Activated T-cell treated with anti-CD3 and anti-CD28 coated beads, Interleukin-2, amount 50 U/mL, for 1 hour (primary cell): ENCODE results near the gene MRC1.

Experiments
- DNase-seq: peaks from one replicate; pipeline ENCODE4 v3.0.0-alpha.2; 2020

The MRC1 gene

GRCh38 chr10:17808971-17809841 lies at the start of gene MRC1:
Gene MRC1 (plus strand): TSS chr10:17809348. CDS start chr10:17809466, 118 bp downstream.
- no peak for DNase-seq

- no peak for DNase-seq
These were observed 45.0 kb upstream of the MRC1 start for GRCh38 chr10:17764142-17764541.

GRCh38 chr10:17765602-17766001 lies 43.5 kb upstream of the MRC1 start:
- no peak for DNase-seq

DNA sequence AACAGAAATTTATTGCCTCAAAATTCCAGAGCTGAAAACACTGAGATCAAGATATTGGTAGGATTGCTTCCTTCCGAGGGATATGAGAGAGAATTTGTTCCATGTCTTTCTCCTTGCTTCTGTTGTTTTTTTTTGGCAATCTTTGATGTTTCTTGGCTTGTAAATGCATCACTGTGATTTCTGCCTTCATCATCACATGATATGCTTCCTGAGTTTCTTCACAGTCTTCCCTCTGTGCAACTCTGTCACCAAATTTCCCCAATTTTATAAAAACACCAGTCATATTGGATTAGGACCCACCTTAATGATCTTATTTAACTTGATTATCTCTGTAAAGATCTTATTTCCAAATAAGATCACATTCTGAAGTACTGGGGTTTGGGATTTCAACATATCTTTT lies 42.4 kb upstream of the MRC1 start:
- no peak for DNase-seq

GRCh38 chr10:17768496-17768895 lies 40.7 kb upstream of the MRC1 start:
- DNase-seq = no peak

- DNase-seq = no peak
These were observed 40.2 kb upstream of the MRC1 start for GRCh38 chr10:17768957-17769356.

GRCh38 chr10:17771017-17771416 lies 38.1 kb upstream of the MRC1 start:
- DNase-seq = no peak

DNA sequence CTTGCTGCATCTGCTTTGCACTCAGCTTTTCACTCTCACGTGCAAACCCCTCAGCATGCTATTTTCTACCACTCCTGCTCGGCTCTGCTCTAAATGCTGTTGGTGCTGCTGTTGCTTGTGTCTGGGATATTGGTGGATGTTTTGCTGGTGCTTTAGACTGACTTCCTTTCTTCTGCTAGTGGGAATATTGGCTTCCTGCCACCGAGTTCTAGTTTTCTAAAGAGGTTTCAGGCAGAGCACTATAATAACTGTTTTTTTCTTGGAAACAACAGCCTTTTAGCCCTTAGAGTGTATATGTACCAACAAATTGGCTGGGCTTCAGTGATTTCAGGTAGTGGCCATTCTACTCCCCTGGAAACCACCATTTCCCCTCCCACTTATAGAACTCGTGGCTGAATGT lies 29.4 kb upstream of the MRC1 start:
- no peak for DNase-seq

DNA sequence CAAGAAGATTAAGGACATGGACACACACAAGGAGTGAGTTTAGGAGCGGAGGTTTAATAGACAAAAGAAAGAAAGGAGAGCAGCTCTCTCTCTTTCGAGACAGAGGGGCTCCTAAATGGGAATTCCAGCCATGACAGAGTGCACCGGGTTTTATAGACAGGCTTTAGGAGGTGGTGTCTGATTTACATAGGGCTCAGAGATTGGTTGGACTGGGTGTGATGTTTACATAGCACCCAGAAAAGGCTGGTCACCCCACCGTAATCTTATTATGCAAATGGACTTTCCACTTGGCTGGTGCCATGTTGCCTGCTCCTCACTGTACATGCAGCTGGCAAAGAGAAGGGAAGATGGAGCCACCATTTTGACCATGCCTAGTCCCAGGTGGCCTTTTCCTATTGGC lies 28.4 kb upstream of the MRC1 start:
- no peak for DNase-seq

- no peak for DNase-seq
These were observed 27.3 kb upstream of the MRC1 start for GRCh38 chr10:17781856-17782255.

DNA sequence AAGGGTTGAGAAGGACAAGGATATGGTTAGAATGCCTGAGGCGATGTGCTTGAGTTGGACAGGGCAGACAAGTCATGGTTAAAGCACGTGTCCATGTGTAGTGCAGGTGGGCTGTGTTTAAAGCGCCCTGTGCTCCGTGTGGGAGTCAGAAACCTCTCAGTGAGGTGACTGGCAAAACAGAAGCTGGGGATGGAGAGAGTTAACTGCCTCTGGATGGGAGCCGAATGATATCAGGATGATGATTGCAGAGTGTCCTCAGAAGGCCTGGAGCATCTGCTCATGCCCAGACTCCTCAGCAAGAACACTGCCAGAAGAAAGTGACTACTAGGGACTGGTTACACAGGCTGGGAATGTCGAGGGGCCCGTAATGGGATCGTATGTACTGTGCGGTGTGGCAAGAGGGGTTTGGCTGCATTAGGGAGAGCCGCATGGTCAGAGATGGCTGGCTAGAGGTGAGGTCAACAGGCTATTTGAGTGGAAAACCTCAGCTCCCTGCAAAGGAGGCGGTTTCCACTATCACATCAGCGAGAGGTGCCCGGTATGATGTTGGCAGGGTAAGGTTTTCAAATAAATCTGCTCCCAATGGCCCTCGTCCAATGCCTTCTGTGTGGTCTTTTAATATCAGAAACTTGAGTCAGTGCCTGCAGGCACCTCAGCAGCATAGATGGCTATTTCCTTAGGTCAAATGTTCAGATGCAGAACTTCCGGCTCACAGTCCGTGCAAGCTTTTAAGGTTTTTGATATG lies 26.1 kb upstream of the MRC1 start:
- no peak for DNase-seq

- DNase-seq = no peak
These were observed 25.4 kb upstream of the MRC1 start for GRCh38 chr10:17783751-17784150.

GRCh38 chr10:17784688-17785087 lies 24.5 kb upstream of the MRC1 start:
- DNase-seq = no peak

DNA sequence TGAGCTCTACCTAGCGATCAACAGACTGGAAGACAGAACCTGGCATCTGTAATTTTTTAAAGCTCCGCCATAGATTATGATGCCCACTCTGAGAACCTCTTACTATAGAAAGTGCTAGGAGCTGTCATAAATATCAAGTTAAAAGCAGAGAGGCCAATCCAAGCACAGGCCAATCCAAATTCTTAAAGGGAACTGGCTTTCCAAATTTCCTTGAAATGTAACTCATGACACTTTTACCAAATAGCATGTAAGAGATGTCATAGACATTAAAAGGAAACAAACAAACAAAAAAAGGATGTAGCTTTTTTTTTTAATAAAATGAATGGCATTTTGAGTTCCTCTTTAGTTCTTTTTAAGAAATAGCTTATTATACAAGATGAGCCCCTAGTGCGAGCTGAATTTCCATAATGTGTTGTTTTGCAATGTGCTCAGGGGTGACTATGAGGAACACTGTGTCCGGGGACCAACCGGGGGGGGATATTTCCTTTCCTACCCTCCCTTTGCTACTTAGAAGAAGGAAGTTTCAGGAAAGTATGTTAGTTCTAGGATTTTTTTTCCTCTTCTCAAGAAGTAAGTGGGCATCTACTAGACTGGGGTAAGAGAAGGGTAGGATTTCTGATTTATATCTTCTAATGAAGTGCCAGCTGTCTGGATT lies 23.7 kb upstream of the MRC1 start:
- DNase-seq = no peak

DNA sequence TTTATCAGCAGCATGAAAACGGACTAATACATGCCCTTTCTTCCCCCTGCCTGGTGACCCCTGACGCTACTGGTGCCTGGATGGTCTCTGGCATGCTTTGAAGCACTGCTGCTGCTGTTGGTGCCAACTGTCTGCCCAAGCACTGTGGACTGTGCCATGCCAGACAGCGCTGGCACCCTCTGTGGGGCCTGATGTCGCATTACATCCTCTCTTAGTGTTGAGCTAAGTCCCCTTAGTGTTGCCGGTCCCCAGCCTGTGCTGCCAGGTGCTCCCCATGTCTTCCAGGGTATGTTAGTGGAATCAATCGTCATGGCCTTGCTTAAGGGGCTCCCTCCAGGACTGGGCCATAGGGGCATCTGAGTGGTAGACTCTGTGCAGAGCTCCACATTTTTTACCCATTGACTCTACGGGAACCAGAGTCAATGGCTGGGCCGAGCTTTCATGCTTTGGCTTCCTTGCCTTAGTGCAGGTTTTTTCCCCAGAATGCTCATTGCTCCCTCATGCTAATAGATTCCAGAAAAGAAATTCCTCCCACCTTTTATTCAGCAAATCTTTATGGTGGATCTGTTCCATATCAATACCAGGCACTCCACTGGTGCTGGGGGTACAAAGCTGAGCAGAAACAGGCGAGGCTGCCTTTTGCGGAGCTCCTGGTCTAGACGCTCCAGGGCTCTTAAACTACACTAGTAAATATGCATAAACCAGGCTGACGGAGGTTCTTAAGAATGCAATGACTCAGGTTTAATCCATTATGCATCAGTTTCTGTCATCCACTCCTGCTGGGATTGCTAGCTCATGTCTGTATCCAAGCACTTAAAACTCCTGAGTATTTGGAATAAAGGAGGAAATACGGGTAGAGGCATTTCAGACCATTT lies 21.8 kb upstream of the MRC1 start:
- no peak for DNase-seq

- DNase-seq = no peak
These were observed 20.5 kb upstream of the MRC1 start for GRCh38 chr10:17788646-17789045.

DNA sequence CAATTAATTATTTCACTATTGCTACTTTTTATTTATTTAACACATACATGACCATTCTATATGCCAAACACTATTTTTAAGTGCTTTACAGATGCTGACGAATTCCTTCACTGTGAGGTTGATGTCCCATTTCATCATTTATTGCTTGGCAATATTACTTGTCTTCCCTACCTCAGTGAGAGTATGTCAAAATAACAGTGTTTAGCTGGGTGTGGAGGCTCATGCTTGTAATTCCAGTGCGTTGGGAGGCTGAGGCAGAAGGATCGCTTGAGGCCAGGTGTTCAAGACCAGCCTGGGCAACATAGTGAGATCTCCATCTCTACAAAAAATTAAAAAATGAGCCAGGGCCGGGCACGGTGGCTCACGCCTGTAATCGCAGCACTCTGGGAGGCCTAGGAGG lies 19.8 kb upstream of the MRC1 start:
- DNase-seq = no peak

DNA sequence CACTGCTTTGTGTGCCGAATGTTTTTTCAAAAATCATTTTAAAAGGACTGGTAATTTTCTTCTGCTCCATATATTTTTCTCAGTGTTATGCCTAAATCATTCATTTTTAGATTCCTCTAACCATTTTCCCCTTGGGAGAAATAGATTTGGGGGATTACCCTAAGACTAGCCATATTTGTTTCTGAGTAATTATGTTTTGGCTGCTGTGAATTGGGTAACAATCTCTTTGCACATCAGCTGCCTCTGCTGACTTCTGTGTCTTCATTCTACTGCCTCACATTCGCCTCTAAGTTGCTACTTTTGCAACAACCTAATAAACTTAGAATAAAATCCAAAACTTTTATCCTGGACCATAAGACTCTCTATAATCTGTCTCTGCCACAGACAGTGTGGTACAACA lies 18.5 kb upstream of the MRC1 start:
- no peak for DNase-seq

DNA sequence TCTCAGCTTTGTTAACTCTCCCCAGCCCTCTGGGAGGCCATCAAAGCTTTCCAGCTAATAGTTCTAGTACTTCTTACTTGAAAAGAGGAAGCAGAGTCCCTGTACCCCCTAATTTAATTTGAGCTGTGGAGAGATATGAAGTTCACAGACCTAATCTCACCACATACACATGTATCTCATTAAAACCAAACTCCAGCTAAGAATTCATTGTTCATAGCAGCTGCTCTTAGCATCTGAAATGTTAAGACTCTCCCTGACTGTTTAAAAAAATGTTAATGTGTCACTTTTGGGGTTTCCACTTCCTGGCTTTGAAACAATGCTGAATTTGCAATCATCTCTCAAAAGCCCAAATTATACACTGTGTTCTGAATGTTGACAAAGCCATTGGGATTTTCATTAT lies 16.2 kb upstream of the MRC1 start:
- no peak for DNase-seq

DNA sequence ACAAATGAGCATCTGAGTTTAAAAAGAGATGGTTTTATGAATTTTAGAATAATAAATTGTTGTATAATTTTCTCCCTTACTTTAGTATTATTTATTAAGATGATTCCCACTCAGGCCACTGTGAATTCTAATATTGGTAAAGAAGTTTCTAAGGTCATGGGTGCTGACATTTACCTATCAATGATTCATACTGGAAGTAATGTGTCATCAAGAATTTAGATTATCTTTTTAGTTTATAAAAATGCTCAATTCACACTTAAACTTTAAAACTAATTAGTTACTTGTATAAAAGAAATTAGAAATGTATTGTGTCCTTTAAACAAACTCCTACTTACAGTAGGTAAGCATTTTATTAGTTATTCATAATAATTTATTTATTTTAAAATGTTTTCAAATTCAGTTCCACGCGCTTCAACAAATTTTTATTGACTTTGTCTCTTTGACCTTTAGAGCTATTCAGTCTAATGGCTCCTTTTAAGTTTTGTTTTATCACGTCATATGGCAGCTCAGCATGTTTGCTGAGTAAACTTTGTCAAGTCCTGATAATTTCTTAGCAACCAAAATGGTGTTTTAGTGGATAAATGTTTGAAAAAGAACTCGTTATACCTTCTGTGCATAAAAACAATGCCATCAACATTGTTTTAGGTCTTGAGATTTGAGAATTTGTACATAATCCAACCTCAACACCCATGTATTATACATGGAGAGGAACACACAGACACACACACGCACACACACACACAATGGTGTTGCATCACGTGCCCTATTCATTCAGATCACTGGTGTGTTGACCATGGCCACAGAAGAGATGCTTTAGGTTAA lies 15.1 kb upstream of the MRC1 start:
- DNase-seq = no peak

DNA sequence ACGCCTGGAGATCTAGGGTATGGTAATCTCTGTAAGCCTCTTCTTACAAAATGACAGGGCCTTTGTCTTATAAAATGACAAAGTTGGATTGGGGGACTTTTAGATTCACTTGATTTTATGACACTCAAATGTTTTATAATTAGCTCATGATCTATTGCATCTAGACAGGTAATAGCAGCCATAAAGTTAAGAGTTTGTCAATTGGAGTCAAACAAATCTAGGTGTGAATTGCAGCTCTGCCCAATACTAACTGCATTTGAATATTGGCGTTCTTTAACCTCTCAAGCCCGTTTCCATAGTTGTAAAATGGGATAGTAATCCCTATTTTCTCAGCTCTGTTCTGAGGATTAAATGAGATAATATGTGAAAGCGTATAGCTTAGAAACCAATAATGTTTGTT lies 14.1 kb upstream of the MRC1 start:
- DNase-seq = no peak
